Lower leg skin (tissue), 3 donors: Measurements from ENCODE around the gene C17orf113.

Source experiments
- CTCF ChIP-seq, 3 donors: fragments of 450-650 bp; IDR thresholded peaks; one replicate each; pipeline ENCODE4 v1.5.1; 2016; ENCODE audit warnings: antibody characterized with exemption in 3 of 3, mild to moderate bottlenecking in 3 of 3, moderate library complexity in 2 of 3
- POLR2A ChIP-seq, 2 donors: fragments of 450-650 bp; IDR thresholded peaks; one replicate each; pipeline ENCODE4 v1.6.1; 2016 to 2017; ENCODE audit warnings: antibody characterized with exemption in 2 of 2, mild to moderate bottlenecking in 1 of 2, moderate library complexity in 1 of 2

GRCh38 chr17:42040818-42041217 is 9.6 kb downstream of the C17orf113 start:
- no peak for TF ChIP-seq CTCF (IDR thresholded peaks at IDR 0.05)
- no peak for TF ChIP-seq POLR2A (IDR thresholded peaks at IDR 0.05)
